BJ (cell line): Measurements from ENCODE around the gene COL20A1. TPM values are rescaled to one million over a fixed set of nuclear protein-coding genes. Genes with fewer than 3 reads are reported as not detected.

Experiments used
- CTCF ChIA-PET: fragments of 350-600 bp; formaldehyde crosslinking; extraction: SDS; loops from one replicate; lab custom pipeline; 2021; ENCODE audit warnings: antibody characterized with exemption, inconsistent platforms; lab: Yijun Ruan, JAX
- POLR2A ChIA-PET: fragments of 300-600 bp; sonication (Branson Sonifier 250); formaldehyde crosslinking; extraction: SDS; loops from one replicate; lab custom pipeline; 2021; ENCODE audit warnings: antibody characterized with exemption; lab: Charles Lee
- DNase-seq: peaks from one replicate; pipeline ENCODE4 v3.0.0-alpha.2; 2011; ENCODE audit warnings: low read depth
- H3K27me3 ChIP-seq: 2 replicates; pipeline ENCODE4 v1.6.0; 2011; ENCODE audit warnings: low read length; ENCODE audit not compliant: control insufficient read depth, insufficient read depth
- H3K36me3 ChIP-seq: 2 replicates; pipeline ENCODE4 v1.5.1; 2011; ENCODE audit warnings: low read length; ENCODE audit not compliant: control insufficient read depth, insufficient read depth
- H3K4me3 ChIP-seq: 2 replicates; pipeline ENCODE4 v1.5.1; 2011; ENCODE audit warnings: low read depth, mild to moderate bottlenecking, control low read depth, low read length
- polyA plus RNA-seq: library from polyadenylated mRNA; depleted of rRNA; stranded (reverse); fragments of >200 nt; gene quantifications from 2 replicates; pipeline ENCODE4 v1.2.3, GENCODE V29; 2011
- TF ChIP-seq, protein P1 (sequence below): IDR thresholded peaks from 2 replicates; pipeline ENCODE4 v1.5.1; 2011; ENCODE audit warnings: low read depth, mild to moderate bottlenecking, control low read depth, inconsistent platforms, low read length, moderate library complexity; ENCODE audit not compliant: insufficient read depth

COL20A1 gene
- polyA plus RNA-seq, 1 experiment = not detected

DNA sequence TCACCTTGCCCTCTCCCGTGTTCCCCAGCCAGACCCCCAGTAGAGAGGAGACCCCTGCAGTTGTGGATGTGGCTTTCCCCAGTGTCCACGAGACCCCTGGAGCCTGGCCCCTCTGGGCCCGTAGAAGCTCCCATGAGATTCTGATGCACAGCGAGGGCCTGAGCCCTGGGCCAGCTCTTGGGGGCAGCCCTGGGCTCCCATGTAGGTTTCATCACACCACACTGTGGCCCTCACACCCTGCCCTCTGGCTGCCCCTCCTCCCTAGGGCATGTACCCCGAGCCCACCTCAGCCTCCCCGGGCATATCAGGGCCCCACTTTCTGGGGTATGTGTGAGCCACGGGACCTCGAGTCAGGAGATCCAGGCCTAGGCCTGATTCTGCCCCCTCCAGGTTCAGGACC is 75.2 kb downstream of the COL20A1 start:
- H3K36me3 ChIP-seq = no peaks in the 10 kb centered on the region
- peaks cover 3% of the 10 kb centered on the region; the same call in 1 of the 2 replicates for H3K27me3 ChIP-seq
- ChIA-PET CTCF (interaction anchor here (1.3 to 2.6 kb wide), 3 partner anchors 13 to 187 kb away, joined by 3 to 8 read pairs (median 7); no protein-coding TSS in a partner anchor), POLR2A (no interaction called here)
- TF ChIP-seq, protein P1, sequence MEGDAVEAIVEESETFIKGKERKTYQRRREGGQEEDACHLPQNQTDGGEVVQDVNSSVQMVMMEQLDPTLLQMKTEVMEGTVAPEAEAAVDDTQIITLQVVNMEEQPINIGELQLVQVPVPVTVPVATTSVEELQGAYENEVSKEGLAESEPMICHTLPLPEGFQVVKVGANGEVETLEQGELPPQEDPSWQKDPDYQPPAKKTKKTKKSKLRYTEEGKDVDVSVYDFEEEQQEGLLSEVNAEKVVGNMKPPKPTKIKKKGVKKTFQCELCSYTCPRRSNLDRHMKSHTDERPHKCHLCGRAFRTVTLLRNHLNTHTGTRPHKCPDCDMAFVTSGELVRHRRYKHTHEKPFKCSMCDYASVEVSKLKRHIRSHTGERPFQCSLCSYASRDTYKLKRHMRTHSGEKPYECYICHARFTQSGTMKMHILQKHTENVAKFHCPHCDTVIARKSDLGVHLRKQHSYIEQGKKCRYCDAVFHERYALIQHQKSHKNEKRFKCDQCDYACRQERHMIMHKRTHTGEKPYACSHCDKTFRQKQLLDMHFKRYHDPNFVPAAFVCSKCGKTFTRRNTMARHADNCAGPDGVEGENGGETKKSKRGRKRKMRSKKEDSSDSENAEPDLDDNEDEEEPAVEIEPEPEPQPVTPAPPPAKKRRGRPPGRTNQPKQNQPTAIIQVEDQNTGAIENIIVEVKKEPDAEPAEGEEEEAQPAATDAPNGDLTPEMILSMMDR = no peak
- DNase-seq = no peak
- no peak overlapping the region for H3K4me3 ChIP-seq

GRCh38 chr20:63369024-63369530 is 76.1 kb downstream of the COL20A1 start:
- CTCF ChIA-PET = interaction anchor here (1.3 kb wide), 1 partner anchor 188 kb away, joined by 3 read pairs; no protein-coding TSS in a partner anchor
- Histone ChIP-seq H3K4me3 (no peak overlapping the region), H3K36me3 (no peaks in the 10 kb centered on the region), H3K27me3 (peaks cover 3% of the 10 kb centered on the region; the same call in 1 of the 2 replicates)
- TF ChIP-seq, protein P1 = no peak
- POLR2A ChIA-PET = no interaction called here
- no peak for DNase-seq

DNA sequence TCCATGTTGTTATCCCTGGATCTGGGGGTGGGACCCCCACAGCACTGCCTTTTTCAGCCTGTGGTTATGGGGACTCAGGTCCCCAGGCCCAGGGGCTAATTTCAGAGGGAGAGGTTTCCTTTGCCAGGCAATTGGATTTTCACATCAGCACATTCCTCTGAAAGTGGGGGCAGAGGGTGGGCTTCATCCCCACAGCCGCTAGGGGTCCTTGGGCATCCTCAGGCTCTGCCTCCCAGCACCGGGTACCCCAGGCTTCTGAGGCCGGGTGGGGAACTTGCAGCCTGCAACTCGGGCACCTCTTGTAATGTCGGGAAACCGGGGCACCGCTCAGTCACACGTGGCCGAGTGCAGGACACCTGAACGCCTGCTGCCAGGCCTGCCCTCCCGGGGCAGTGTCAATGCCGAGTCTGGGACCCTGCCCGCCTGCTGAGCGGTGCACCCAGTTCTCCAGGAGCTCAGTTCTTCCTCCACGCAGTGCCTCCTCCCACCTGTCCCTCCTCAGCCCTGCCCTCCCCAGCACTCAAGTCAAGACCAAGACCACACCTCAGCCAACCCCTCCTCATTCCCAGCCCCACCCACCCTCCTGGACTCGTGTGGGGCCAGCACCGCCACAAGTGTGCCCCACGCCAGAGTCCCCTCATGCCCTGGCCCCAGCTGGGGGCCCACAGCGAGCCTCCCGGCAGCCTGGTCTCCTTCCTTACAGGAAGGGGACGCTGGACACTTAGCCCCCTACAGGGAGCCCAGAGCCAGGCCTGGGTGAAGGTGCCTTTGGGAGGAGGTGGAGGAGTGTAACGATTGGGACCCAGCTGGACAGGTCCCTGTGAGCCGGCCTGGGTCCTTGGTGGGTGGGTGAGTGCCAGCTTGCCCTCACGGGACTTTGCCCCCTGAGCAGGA is 77.0 kb downstream of the COL20A1 start:
- CTCF ChIA-PET = interaction anchor here (1.0 to 2.0 kb wide), 3 partner anchors 11 to 189 kb away, joined by 3 to 11 read pairs (median 4); no protein-coding TSS in a partner anchor
- DNase-seq = no peak
- peaks cover 6% of the 10 kb centered on the region; the same call in 1 of the 2 replicates for H3K27me3 ChIP-seq
- H3K36me3 ChIP-seq = no peaks in the 10 kb centered on the region
- TF ChIP-seq, protein P1 = no peak
- POLR2A ChIA-PET = no interaction called here
- H3K4me3 ChIP-seq = no peak overlapping the region

DNA sequence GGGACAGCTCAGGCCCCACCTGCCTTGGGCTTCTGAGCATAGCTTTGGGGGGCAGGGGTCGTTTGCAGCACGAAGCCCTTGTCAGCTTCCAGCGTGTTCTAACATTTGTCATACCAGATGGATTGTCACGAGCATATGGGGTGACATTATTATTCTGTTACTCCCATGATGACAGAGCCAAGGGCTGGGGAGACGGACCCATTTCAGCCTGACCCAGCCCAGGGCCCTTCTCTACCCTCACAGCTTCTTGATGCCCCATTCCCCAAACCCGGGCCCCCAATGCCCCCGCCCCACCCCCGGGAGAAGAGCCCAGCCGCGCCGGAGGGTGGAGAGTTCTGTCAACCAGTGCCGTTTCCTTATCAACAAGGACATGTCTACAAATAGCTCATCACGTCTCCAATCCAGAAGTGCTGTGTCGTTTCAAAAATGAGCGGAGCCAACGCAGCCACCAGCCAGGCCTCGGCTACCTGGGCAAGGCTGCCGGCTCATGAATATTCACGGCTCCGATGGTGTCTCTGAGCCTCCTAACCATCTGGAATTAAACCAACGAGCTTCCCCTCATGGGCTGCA is 77.7 kb downstream of the COL20A1 start:
- CTCF ChIA-PET = interaction anchor here (1.0 to 2.0 kb wide), 2 partner anchors 10 to 62 kb away, joined by 4 to 11 read pairs; no protein-coding TSS in a partner anchor
- Histone ChIP-seq H3K4me3 (no peak overlapping the region), H3K36me3 (no peaks in the 10 kb centered on the region), H3K27me3 (peaks cover 6% of the 10 kb centered on the region; the same call in 1 of the 2 replicates)
- TF ChIP-seq, protein P1 = no peak
- DNase-seq = no peak
- POLR2A ChIA-PET = no interaction called here

DNA sequence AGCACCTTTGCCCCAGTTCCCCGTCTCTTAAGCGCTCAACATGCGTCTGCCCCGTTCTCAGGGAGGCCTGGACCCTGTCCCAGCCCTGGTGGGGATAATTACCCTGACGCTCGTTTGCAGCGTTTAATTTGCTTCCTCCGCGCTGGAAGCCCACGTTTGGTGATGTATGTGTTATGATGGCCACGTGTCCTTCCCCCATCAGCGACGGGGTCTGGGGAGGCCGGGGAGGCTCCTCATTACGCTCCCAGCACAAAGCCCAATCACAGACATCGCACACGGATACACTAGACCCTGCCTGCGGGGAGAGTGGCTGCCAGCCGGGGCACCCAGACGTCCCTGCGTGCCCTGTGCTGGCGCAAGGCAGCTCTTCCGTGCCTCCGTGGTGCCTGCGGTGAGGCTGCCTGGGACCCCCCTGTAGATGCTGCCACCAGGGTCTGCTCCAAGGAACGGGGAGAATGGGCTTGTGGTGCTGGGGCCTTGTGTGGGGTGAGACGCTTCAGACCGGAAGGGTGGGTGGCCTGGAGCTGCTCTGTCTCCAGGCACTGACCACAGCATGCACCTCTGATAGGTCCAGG is 78.4 kb downstream of the COL20A1 start:
- ChIA-PET CTCF (interaction anchor here (1.0 to 2.0 kb wide), 2 partner anchors 10 to 63 kb away, joined by 4 to 11 read pairs; no protein-coding TSS in a partner anchor), POLR2A (no interaction called here)
- TF ChIP-seq, protein P1 = no peak
- no peak overlapping the region for H3K4me3 ChIP-seq
- H3K36me3 ChIP-seq = no peaks in the 10 kb centered on the region
- no peak for DNase-seq
- peaks cover 6% of the 10 kb centered on the region; the same call in 1 of the 2 replicates for H3K27me3 ChIP-seq
